Activated T-cell treated with anti-CD3 and anti-CD28 coated beads for 24 hours (primary cell): ENCODE data around the gene C12orf57.

Experiments used
- DNase-seq: peaks from one replicate; pipeline ENCODE4 v3.0.0-alpha.2; 2020; ENCODE audit warnings: low read depth

The C12orf57 gene

DNA sequence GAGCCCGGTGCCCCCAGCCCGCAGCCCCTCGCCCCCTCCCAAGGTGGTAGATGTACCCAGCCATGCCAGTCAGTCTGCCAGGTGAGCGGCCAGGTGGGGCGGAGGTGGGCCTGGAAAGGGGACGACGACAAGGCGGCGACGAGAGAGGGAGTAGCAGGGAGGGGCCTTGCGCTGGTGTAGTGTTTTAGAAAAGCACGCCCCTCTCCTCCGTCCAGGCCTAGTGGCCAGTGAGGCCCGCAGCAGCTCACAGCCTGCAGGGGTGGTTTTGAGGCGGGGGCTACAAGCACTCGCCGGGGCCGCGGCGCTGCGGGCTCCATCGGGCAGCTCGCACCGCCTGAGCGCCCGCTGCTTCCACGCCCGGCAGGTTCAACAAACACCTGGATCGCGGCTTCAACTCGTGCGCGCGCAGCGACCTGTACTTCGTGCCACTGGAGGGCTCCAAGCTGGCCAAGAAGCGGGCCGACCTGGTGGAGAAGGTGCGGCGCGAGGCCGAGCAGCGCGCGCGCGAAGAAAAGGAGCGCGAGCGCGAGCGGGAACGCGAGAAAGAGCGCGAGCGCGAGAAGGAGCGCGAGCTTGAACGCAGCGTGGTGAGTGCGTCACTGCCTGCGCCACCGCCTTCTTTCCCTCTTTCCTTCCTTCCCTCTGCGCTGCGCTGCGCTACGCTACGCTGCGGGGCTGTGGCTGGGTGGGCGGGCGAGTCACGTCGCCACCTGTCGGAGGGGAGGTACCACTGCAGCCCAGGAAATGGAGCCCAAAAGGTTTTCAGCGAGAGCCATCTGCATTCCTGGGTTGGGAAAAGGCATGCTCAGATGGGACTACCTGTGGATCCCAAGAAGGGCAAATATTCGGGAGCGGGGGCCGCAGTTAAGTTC lies 6.1 kb upstream of the C12orf57 start:
- DNase-seq, result peak; percentile 90

DNA sequence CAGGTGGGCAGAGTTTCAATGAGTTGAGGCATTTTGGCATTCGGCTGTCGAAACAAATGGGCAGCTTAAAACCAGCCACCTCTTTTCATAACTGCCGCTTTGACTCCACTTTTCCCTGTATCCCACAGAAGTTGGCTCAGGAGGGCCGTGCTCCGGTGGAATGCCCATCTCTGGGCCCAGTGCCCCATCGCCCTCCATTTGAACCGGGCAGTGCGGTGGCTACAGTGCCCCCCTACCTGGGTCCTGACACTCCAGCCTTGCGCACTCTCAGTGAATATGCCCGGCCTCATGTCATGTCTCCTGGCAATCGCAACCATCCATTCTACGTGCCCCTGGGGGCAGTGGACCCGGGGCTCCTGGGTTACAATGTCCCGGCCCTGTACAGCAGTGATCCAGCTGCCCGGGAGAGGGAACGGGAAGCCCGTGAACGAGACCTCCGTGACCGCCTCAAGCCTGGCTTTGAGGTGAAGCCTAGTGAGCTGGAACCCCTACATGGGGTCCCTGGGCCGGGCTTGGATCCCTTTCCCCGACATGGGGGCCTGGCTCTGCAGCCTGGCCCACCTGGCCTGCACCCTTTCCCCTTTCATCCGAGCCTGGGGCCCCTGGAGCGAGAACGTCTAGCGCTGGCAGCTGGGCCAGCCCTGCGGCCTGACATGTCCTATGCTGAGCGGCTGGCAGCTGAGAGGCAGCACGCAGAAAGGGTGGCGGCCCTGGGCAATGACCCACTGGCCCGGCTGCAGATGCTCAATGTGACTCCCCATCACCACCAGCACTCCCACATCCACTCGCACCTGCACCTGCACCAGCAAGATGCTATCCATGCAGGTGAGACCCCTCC lies 5.2 kb upstream of the C12orf57 start:
- DNase-seq, result no peak

DNA sequence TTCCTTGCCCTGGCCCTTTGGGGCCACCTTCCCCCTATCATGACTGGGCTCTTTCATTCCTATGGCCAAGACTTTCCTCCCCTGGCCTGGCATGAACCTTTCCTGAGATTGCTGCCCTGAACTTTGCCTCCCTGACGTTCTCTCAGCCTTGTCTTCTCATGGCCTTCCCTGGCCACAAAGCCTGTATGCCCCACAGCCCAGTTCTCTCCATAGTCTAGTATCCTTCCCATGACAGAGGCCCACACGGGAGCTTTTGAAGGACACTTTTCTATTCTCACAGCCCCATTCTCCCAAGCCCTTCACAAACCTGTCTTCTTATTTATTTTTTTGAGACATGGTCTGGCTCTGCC lies 4.7 kb upstream of the C12orf57 start:
- DNase-seq, result no peak

DNA sequence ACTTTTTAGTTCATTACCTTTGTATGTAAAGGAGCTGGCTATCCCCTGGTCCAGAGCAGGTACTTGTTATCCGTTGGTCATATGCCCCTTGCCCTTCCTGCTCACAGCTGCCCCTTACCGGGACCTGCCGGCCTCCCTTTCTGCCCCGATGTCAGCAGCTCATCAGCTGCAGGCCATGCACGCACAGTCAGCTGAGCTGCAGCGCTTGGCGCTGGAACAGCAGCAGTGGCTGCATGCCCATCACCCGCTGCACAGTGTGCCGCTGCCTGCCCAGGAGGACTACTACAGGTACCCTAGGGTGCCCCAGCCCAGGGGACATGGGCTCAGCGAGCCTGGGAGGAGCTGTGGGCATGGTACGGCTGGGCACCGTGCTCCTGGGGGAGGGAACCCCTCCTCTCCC lies 2.6 kb upstream of the C12orf57 start:
- no peak for DNase-seq

DNA sequence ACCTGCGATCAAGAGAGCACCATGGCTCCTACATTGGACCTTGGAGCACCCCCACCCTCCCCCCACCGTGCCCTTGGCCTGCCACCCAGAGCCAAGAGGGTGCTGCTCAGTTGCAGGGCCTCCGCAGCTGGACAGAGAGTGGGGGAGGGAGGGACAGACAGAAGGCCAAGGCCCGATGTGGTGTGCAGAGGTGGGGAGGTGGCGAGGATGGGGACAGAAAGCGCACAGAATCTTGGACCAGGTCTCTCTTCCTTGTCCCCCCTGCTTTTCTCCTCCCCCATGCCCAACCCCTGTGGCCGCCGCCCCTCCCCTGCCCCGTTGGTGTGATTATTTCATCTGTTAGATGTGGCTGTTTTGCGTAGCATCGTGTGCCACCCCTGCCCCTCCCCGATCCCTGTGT lies 2.0 kb upstream of the C12orf57 start:
- DNase-seq, result no peak

DNA sequence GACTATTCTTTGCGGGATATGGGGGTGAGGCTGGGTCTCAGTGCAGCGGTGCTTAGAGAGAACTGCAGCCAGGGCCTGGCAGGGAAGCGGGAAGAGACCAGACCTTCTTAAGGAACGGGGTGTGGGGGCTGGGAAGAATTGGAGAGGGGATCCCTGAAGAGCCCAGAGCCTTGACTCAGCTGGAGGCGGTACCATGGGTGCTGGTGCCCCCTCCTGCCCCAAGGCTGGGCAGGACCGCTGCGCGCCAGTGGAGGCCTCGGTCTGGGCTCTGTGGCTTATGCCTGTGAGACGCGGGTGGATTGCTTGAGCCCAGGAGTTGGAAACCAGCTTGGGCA lies 1.5 kb upstream of the C12orf57 start:
- no peak for DNase-seq

DNA sequence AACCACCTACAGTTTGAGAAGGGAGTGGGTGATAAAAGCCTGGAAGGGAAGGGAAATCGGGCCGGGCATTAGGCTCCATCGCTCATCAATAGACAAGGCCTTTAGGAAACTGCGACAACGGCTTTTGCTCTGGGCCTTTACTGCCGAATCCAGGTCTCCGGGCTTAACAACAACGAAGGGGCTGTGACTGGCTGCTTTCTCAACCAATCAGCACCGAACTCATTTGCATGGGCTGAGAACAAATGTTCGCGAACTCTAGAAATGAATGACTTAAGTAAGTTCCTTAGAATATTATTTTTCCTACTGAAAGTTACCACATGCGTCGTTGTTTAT lies 467 bp upstream of the C12orf57 start:
- DNase-seq, result no peak

DNA sequence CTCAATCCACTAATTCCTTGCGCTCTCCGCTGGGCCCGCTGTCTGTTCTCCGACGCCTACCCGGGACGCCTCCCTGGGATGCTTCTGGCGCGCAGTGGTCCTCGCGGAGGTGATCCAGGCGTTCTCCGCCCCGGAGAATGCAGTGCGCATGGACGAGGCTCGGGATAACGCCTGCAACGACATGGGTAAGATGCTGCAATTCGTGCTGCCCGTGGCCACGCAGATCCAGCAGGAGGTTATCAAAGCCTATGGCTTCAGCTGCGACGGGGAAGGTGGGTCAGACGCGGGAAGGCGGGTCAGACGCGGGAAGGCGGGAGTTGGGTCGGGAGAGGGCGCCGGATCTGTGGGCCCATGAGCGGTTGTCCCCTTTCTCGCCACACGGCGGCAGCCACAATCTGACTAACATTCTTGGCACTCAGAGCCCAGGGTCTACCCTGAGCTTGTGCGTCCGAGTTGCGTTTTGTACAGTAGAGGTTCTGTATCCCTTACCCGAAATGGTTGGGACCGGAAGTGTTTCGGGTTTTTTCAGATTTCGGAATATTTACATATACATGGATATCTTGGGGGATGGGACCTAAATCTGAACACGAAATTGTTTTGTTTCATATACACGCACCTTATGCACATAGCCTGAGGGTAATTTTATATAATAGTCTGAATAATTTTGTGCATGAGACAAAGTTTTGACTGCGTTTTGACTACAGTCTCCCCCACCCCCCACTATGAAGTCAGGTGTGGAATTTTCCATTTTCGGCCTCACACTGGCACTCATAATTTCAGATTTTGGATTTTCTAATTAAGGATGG lies 762 bp downstream of the C12orf57 start:
- DNase-seq, result peak; percentile 81

DNA sequence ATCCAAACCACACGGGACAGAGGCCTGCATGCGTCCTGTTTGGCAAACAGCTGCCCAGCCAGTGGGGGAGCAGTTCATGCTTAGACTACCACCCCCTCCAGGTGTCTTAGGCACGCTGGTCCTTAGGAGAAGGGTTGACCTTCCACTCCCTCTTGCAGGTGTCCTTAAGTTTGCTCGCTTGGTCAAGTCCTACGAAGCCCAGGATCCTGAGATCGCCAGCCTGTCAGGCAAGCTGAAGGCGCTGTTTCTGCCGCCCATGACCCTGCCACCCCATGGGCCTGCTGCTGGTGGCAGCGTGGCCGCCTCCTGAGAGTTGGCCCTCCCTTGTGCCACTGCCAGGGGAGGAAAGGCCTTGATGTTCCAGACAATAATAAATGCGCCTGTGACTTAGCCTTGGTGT lies 1.8 kb downstream of the C12orf57 start:
- no peak for DNase-seq

DNA sequence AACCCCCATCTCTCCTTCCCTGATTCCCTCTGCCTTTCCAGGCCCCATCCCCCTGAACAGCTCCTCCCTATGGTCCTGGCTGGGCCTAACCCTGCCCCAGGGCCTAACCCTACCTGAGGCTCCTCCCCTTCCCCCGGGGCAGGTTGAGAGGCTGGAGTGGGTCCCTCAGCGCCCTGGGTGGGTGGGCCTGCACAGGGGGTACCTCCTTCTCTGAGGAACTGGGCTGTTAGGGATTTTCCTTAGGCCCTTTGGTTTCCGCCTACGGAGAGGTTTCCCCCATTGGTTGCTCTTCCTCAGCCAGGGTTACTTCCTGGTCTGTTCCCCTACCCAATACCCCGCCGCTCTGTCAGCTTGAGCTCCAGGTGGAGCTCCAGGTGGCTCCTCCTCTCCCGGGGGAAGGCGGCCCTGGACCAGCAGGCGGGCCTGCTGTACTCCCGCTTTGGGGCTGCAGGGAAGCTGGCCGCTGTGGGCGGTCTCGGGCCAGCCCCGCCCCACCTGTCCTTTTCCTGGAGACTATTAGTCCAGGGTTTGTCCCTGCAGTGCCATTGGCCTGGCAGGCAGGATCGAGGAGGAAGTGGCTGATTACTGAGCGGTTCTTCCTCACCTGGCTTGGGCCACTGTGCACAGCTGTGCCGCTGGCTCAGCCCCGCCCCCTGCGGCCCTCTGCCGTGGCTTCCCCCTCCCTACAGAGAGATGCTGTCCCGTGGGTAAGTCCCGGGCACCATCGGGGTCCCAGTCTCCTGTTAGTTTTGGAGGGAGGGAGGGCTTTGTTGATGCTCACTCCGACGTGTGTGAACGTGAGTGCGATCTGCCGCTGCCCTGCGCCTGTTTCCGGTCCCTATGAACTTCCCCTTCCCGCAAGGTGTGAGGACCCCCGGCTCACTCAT lies 2.5 kb downstream of the C12orf57 start:
- DNase-seq, result no peak

DNA sequence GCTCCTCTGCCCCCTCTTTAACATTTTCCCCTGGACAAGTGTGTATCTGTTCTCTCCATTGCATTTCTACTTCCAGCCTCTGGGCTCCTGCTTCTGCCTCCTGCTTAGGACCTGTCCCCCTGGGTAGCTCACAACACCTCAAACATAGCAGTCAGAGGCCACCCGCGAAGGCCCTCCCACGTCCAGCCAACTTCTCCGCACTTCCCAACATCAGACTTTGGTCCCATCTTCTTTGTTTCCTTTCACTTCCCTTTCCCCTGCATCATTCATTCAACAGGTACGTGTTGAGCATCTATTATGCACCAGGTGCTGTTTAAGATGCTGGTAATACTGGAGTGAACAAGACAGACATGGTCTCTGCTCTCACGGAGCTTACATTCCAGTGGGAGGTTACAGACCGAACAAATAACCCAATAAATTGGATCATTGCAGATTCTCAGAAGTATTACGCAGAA lies 3.1 kb downstream of the C12orf57 start:
- DNase-seq, result no peak

DNA sequence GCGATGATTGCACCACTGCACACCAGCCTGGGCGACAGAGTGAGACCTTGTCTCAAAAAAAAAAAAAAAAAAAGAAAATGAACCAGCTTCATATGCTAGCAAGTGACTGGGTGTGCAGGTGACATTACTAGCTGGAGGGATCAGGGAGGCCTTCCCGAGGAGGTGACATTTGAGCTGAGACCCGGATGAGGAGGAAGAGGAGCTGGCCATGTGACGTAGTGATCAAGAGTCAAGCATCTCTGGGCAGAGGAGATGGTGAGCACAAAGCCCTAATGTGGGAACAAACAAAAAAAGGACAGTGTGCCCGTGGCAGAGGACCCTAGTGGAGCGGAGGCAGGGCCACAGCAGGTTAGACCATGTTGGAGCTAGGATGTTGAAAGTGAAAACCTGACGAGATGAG lies 3.8 kb downstream of the C12orf57 start:
- no peak for DNase-seq

DNA sequence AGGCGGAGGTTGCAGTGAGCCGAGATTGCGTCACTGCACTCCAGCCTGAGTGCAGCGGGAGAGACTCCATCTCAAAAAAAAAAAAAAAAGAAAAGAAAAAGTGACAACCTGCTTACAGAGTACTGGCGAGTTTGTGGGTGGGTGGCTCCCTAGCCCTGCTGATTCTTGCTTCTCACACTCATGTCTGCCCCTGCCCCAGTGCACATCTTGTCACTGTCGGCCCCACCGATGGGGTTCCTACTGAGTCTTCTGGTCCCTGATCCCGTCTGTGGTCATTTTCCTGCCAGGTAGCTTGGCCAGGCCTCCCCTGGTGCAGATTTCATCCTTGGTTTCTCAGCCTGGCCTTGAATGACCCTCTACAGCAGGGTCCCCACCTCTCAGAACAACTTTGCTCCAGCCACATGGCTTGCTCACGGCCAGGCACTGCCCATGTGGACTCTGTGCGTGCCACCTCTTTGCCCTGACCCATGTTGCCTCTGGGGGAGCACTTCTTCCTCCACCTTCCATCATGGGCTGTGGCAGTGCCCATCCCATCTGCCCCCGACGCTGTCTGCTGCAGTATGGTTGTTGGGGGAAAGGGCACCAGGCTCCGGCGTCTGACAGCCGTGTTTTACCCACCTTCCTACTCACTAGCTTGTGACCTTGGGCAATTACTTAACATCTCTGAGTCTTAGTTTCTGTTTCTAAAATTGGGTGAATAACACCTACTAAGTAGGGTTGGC lies 5.2 kb downstream of the C12orf57 start:
- no peak for DNase-seq

DNA sequence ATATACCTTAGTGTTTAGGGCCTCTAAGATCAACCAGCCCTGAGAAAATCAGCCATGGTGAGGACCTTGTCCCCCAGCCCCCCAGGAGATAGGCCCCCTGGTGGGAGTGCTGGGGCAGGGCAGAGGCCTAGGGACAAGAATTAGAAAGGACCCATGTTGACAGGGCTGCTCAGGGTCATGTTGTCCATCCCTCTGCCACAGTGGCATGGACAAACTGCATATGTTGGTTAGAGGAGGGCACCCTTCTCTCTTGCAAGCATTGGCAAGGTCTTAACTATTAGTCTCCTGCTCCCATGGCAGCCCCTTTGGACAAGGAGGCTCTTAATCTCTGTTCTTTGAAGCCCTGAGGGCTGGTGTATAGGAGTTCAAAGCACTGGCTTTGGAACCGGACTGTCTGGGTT lies 6.6 kb downstream of the C12orf57 start:
- no peak for DNase-seq

DNA sequence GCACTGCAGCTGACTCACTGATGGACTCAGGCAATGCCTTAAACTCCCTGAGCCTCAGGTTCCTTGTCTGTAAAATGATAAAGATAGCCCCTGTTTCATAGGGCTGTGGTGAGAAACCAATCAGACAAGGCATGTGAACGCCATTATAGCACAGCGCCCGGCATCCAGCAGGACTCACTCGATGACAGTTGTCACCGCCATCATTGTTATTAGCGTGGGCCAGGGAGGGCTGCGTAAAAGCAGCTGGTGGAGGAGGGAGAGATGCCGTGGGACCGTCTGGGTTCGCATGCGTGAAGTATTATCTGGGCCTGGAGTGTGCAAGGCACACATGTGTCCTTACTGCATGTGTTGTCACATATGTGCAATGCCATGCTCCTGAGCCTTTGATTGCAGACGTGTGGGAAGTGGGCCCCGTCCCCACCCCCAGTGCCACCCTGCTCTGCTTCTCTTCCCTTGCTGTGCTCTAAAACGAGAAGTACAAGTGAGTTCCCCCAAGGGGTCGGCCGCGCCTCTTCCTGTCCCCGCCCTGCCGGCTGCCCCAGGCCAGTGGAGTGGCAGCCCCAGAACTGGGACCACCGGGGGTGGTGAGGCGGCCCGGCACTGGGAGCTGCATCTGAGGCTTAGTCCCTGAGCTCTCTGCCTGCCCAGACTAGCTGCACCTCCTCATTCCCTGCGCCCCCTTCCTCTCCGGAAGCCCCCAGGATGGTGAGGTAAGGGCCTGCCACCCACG lies 7.2 kb downstream of the C12orf57 start, which contains the start of gene PTPN6:
Gene PTPN6 (plus strand): TSS at position 546 of the 730 bp plus-strand sequence. CDS start 157 bp downstream, at position 703.
- no peak for DNase-seq

DNA sequence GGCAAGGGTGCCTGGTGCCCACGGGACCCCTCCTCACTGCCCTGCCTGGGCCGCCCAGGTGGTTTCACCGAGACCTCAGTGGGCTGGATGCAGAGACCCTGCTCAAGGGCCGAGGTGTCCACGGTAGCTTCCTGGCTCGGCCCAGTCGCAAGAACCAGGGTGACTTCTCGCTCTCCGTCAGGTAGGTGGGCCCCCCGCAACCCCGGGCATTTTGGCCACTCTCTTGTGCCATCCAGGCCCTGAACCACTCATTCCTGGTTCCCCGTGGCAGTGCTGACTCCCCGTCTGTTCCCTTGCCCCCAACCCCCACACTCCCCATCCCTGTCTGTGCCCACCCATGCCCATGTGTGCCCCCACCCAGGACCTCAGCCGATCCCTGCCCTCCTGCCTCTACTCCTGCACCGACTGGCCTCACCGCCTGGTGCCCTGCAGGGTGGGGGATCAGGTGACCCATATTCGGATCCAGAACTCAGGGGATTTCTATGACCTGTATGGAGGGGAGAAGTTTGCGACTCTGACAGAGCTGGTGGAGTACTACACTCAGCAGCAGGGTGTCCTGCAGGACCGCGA lies 7.8 kb downstream of the C12orf57 start:
- no peak for DNase-seq

DNA sequence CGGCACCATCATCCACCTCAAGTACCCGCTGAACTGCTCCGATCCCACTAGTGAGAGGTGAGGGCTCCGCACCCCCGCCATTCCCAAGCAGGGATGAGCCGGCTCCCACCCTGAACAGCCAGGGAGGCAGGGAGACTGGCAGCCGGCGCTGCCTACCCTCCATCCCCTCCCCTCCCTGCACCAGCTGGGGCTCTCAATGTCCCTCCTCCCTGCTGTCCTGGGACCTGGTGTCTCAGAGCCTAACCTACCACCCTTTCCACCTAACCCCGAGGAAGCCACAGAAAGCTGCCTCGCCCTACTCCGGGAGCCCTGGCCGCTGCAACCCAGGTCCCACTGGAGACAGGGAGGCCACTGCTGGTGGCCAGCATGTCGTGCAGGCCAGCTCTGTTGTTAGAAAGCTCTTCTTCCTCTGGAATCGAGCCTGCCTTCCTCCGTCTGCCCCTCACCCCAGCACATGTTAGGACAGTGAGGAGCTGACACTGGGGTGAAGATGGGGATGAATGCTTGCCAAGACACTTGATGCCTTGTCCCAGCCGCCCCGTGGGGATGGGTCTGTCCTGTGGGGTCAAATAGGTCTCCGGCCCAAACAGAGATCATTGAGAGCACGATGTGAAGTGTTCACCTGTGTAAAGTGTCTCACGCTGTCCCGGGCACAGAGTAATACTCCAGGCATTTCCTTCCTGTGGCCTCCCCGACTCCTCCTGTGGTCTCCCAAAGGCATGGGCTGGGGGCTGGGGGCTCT lies 8.5 kb downstream of the C12orf57 start:
- no peak for DNase-seq

DNA sequence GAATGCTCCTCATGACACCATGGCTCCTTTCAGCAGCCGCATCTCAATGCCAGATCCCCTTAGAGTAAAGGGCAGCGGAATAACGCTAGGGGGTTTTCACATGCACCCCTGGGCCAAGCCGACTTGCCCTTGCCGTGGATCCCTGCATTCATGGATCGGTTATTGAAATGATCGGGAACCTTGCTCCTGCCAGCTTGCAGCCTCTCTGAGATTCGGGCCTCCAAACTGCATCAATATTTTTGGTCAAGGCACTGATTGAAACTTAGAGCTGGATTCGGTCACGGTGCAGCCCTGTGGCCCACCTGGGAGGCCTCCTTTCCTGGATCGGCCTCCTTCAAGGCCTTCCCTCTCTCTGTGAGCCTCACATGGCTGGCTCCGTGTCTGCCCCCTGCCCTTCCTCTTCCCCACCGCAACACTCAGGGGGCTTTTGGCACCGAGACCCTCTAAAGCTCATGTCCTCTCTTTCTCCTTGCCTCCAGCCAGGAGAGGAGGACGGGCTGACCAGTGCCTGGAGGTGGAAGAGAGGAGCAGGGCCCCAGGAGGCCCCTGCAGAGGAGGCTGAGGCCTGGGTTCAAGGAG lies 9.1 kb downstream of the C12orf57 start:
- no peak for DNase-seq
